CD1c-positive myeloid dendritic cell (primary cell): ENCODE measurements around the gene AP2A1.

Experiments used
- DNase-seq: peaks from one replicate; pipeline ENCODE4 v3.0.0-alpha.2; 2016; ENCODE audit errors: extremely low spot score

AP2A1 gene

GRCh38 chr19:49793561-49793840 is 26.7 kb downstream of the AP2A1 start:
- DNase-seq = no peak

- no peak for DNase-seq
Measured at GRCh38 chr19:49795615-49796014, 28.8 kb downstream of the AP2A1 start.

GRCh38 chr19:49798574-49798973 is 31.8 kb downstream of the AP2A1 start:
- DNase-seq = no peak

GRCh38 chr19:49799271-49799797 is 32.5 kb downstream of the AP2A1 start:
- DNase-seq = no peak

- DNase-seq = no peak
Measured at GRCh38 chr19:49799798-49800376, 33.1 kb downstream of the AP2A1 start.

- no peak for DNase-seq
Measured at GRCh38 chr19:49800771-49801170, 34.0 kb downstream of the AP2A1 start.

- DNase-seq = no peak
Measured at GRCh38 chr19:49801401-49801888, 34.6 kb downstream of the AP2A1 start.

- no peak for DNase-seq
Measured at GRCh38 chr19:49801966-49802661, 35.3 kb downstream of the AP2A1 start.

- DNase-seq = no peak
Measured at GRCh38 chr19:49802836-49803528, 36.2 kb downstream of the AP2A1 start.

GRCh38 chr19:49803529-49803856 is 36.7 kb downstream of the AP2A1 start:
- DNase-seq = no peak

GRCh38 chr19:49805822-49806619 is 39.2 kb downstream of the AP2A1 start:
- DNase-seq = no peak

- DNase-seq = no peak
Measured at GRCh38 chr19:49806620-49806959, 39.8 kb downstream of the AP2A1 start.

- peak; percentile 45 for DNase-seq
Measured at GRCh38 chr19:49807058-49807903, 40.5 kb downstream of the AP2A1 start.

GRCh38 chr19:49807904-49808675 is 41.3 kb downstream of the AP2A1 start:
- no peak for DNase-seq

- peak; percentile 86 for DNase-seq
Measured at GRCh38 chr19:49808711-49809159, 41.9 kb downstream of the AP2A1 start.

- peak; percentile 66 for DNase-seq
Measured at GRCh38 chr19:49809160-49809940, 42.5 kb downstream of the AP2A1 start.

- DNase-seq = no peak
Measured at GRCh38 chr19:49809941-49810389, 43.2 kb downstream of the AP2A1 start.

- no peak for DNase-seq
Measured at GRCh38 chr19:49811328-49811727, 44.5 kb downstream of the AP2A1 start.

- peak; percentile 12 for DNase-seq
Measured at GRCh38 chr19:49812452-49812996, 45.7 kb downstream of the AP2A1 start.
